NOMO-1 (cell line): ENCODE measurements around the gene IL36RN.

Experiments used
- DNase-seq, 2 experiments: peaks; one replicate each; lab custom pipeline; 2025; ENCODE audit not compliant: unreplicated experiment in 2 of 2; lab: John Stamatoyannopoulos, UW

The IL36RN gene

GRCh38 chr2:113046465-113046864 lies 12.5 kb upstream of the IL36RN start:
- DNase-seq = no peak

DNA sequence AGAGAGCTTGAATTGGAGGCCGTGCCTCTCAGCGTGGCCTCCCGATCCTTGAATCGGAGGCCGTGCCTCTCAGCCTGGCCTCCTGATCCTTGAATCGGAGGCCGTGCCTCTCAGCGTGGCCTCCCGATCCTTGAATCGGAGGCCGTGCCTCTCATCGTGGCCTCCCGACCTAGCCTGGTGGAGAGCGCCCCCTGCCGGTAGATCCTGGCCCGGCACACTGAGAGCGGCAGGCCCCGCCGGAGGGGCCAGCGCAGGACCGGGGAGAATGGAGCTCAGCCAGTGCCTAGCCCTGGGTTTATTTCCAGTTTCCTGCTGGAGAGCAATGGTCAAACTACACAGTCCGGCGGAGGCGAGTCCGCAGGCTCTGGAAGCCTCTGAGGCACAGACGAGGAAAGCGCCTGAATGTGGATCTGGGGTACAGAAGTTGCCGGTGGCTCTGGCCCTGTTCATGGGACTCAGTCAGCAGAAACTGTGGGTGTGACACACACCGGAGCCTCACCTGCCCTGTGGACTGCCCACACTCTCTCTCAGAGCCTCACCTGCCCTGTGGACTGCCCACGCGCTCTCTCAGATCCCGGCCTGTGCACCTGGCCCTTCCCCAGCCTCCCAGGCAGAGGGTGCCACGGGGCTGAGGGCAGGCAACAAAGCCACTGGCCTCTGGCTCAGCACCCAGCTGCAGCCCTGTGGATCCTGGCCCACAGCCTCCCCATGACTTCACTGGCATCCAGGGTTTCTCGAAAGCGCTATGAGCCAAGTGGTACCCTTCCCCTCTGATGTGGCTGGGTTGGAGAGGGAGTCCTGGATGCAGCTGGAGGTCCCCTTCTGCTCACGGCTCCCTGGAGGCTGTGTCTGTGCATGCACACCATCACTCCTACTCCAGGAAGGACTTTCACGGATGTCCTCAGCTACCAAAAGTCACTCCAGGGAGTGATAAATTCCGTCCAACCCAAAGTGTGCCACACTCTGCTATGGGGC lies 7.8 kb upstream of the IL36RN start:
- DNase-seq = no peak

DNA sequence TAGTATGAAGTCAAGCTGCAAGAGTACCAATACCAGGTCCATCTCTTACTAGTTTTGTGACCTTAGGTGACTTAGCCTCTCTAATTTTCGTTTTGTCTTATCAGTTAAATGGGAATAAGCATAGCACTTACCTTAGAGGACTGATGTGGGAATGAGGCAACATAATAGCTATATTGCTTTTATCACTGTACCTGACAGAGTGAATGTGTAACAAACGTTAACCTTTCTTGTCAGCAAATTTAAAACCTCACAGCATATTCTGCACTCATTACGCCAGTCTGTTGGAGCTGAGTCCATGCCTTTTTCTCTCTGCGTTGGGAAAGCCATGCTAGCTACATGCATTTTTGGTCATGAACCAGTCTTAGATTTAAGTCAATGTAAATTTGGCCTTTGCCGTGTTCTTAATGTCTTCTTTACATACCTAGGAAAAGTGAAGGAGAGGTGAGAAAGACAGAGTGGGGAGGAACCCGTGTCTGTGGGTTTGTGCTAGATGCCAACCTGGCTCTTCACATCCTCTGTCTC lies 6.5 kb upstream of the IL36RN start, which contains the start of gene IL36B:
Gene IL36B (minus strand): TSS at position 472 of the 522 bp plus-strand sequence.
- no peak for DNase-seq

- no peak for DNase-seq
Measured at GRCh38 chr2:113053666-113054065, 5.3 kb upstream of the IL36RN start.

GRCh38 chr2:113054066-113054465 lies 4.9 kb upstream of the IL36RN start:
- DNase-seq = no peak

GRCh38 chr2:113056521-113056920 lies 2.5 kb upstream of the IL36RN start:
- DNase-seq = no peak

DNA sequence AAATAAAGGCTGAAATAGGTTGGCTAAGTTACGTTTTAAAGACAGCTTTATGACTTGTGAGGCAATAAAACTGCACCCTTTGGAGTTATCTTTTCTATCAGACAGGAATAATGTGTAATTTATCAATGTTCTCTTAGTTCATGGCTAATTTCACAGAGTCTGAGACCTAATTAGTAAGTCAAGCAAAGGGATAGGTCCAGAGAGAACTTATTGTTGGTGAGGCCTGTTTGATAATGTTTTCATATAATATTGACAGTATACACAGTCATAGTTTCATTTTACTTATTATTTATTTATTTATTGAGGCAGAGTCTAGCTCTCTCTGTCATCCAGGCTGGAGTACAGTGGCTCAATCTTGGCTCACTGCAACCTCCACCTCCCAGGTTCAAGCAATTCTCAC lies 1.9 kb upstream of the IL36RN start:
- no peak for DNase-seq

DNA sequence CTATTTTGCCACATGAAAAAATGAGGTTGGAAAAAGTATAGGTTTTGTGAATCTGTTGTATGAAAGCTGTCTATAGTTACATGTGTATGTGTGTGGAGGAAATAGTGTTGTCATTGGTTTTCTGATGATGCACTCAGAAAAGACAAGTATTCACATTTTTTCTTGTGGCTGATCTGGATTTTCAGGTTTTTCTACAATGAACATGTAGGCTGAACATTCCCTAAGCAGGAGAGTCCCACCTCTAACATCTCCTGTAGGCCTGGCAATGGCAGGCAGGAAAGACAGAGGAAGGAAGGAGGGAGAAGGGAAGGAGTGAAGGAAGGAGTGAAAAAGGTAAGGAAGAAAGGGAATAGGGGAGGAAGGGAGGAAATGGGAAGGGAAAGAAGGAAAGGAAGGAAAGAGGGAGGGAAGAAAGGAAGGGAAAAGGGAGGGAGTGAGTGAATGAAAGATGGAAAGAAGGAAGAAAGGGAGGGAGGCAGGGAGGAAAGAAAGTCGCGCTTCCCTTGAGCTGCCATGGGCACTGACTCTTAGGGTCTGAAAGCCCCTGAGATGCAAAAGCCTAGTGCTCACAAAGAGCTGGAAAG lies 495 bp upstream of the IL36RN start:
- no peak for DNase-seq

DNA sequence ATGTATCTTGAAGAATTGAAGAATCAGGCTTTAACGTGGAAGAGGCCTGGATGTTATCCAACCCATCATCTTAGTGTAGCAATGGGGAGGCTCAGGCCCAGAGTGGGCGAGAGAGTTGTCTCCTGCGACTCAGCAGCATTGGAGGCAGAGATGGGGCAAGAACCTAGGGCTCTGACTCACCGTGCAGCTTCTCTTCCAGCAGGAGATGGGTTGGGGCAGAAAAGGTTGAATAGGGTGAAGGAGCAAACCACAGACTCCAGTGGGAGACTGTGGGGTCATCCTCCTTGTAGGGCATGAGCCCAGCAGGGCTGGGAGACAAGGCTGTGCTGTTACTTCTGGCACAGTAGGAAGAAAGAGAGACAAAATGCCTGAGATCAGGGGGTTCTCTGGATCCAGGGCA lies 1.4 kb downstream of the IL36RN start:
- no peak for DNase-seq

DNA sequence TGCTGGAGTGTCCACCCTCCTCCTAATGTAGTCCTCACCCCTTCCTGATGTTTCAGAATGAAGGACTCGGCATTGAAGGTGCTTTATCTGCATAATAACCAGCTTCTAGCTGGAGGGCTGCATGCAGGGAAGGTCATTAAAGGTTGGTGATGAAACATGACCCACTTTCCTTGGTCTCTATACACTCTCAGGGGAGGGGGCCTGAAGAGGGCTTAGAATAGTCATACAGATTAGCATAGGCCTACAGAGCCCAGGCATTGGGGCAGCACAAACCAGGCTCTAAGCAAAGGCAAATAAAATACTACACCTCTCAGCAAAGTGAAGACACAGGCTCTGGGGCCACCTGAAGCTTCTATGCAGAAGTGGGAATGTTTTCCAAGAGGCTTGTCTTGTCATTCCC lies 1.8 kb downstream of the IL36RN start:
- no peak for DNase-seq

GRCh38 chr2:113061241-113061640 lies 2.2 kb downstream of the IL36RN start:
- DNase-seq = no peak

DNA sequence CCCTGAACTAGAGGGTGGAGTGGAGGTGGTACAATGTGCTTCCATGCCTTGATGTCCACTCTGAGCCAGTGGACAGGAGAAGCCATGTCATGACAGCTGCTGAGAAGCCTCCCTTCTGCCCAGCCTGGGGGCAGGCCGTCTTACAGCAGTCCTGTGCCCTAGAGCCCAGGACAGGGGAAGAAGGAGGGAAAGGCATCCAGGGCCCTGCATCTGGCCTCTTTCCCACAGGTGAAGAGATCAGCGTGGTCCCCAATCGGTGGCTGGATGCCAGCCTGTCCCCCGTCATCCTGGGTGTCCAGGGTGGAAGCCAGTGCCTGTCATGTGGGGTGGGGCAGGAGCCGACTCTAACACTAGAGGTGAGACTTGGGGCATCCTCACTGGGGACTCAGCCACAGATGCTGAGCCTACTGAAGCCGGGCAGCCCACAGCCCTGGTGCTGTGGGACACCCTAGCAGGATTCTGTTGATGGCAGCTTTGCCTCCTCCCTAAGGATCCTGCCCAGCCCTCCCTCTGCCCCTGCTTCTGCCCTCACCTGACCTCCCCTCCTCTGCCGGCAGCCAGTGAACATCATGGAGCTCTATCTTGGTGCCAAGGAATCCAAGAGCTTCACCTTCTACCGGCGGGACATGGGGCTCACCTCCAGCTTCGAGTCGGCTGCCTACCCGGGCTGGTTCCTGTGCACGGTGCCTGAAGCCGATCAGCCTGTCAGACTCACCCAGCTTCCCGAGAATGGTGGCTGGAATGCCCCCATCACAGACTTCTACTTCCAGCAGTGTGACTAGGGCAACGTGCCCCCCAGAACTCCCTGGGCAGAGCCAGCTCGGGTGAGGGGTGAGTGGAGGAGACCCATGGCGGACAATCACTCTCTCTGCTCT lies 3.1 kb downstream of the IL36RN start:
- DNase-seq = no peak

- DNase-seq = no peak
Measured at GRCh38 chr2:113064281-113064680, 5.3 kb downstream of the IL36RN start.

- no peak for DNase-seq
Measured at GRCh38 chr2:113064898-113065297, 5.9 kb downstream of the IL36RN start.

GRCh38 chr2:113067681-113068080 lies 8.7 kb downstream of the IL36RN start, which contains the start of gene IL1F10:
TSS of gene IL1F10 (plus strand) at chr2:113067970. CDS start at chr2:113072739, 4,769 bp downstream.
- DNase-seq = no peak

- no peak for DNase-seq
Measured at GRCh38 chr2:113068249-113068648, 9.3 kb downstream of the IL36RN start.

DNA sequence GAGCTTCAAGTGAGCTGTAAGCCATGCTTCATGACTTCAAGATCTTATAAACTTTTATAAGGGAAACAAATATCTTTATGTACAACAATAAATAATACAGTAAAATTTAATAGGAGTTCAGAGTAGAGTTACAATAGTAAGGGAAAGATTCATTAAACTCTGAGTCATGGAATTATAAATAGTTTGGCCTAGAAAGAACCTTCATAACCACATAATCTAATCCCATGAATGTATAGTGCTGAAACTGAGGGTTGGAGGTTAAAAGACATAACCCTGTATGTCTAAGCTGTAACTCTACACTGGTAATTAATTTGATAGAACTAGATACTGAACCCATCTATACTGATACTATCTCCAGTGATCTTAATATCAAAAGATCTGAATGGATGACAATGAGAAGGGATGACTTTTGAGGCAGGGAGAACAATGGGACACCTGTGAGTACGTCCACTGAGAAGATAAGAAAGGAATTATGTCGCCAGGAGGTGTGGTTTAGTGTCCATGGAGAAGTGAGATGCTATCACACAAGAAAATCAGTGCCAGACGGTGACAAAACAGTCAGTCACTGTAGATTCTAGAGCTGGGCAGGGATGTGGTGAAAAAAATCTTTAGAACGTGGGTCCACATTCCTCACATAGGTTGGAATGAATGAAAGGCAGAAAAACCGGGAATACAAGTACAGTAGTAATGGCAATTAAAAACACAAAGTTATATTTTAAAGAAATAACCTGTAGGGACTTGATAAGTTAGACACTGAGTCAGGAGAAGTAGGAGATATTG lies 9.9 kb downstream of the IL36RN start:
- DNase-seq = no peak

DNA sequence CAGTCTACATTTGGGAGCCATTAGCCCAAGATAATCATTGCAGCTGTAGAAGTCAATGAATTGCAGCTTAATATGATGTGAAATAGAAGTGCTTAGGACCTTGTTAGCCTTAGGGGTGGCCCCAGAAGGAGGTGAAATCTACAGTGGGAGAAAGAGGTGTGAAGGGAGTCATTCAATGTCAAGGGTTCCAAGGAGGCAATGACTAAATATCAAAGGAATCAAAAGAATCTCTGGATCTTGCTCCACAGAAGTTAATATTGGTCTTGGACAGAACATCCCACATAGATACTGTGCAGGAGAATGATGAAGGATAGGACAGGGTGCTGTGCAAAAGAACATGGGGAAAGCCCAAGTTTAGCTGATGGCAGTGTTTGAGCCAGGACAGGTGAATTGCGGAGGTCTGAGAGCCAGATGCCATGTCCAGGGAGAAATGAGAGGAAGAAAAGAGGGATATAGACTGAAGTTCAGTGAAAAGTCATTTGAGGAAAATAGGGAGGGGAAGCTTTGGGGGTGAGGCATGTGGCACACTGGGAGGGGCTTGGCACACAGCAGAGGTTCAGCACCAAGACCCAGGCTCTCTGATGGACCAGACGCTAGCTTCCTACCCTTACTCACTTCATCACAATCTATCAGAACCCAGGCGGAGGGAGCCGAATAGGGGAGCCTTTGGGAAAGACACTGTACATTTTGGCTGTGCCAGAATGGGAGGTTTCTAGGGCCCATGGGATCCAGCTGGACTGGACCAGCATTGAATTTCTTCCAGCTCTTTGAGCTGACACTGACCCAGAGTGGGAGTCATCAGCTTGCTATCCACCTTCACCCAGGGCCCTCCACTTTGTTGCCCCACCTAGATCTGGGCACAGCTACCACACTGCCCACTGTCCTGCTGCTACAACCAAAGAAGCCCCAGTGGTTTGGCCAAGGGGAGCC lies 10.9 kb downstream of the IL36RN start:
- no peak for DNase-seq

- DNase-seq = no peak
Measured at GRCh38 chr2:113070606-113070975, 11.6 kb downstream of the IL36RN start.
